Peyer's patch (tissue), 4 donors: ENCODE measurements around the gene DDIT3.
"Not testable (repeated sequence)": the region's sequence is repeated elsewhere in the genome, so short reads cannot be mapped to it uniquely, and the experiment has no call there.

Source experiments
- CTCF ChIP-seq, 6 experiments: fragments of 450-650 bp in 4 of 6; fragments of 200-600 bp in 2 of 6; sonication (generic) in 1 of 6; IDR thresholded peaks; one replicate each; pipeline ENCODE4 v1.5.1; 2017 to 2019; ENCODE audit warnings: antibody characterized with exemption in 6 of 6, mild to moderate bottlenecking in 3 of 6, moderate library complexity in 1 of 6
- POLR2A ChIP-seq, 2 donors: fragments of 450-650 bp; IDR thresholded peaks; one replicate each; pipeline ENCODE4 v1.5.1; 2017; ENCODE audit warnings: antibody characterized with exemption in 2 of 2, mild to moderate bottlenecking in 2 of 2, moderate library complexity in 2 of 2

- TF ChIP-seq CTCF, POLR2A (IDR thresholded peaks at IDR 0.05): not testable (repeated sequence)
Observed at GRCh38 chr12:57561117-57561516, 40.8 kb upstream of the DDIT3 start.
